Activated effector memory CD4-positive, alpha-beta T cell treated with Interleukin-2 at 50 U/mL for 16 hours (primary cell): ENCODE measurements around the gene RGS7.
"Not testable (repeated sequence)": the region's sequence is repeated elsewhere in the genome, so short reads cannot be mapped to it uniquely, and the experiment has no call there.

Source experiments
- DNase-seq: peaks from one replicate; pipeline ENCODE4 v3.0.0-alpha.2; 2020

Gene RGS7

DNA sequence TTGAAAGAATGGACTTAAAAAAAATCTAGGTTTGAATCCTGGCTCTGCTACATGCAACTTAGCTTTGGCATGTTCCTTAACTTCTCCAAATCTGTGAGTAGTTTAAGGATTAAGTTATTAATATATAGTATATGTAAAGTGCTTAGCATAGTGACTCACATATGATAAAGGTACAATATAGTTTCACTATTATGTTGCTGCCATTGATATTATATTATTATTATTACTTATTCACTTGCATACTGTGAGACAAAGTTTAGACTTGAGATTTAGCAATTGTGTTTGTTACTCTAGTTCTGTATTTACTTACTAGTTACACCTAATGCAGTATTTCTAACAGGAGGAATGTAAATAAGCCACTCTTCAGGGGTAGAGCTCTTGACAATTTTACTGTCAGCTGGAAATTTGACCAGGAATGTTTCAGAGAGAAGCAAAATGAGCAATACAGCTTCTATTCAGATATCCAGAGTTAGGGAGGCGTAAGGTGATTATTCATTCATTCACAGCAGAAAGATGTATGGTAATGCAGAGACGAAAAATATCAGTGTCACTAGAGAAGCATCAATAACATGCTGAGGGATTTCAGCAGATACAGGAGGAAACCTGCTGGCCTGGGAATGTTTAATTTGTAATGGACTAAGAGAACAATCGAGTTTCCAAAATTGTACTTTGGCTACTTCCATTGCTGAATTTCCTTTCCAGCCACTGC is 25.5 kb downstream of the RGS7 start:
- no peak for DNase-seq

DNA sequence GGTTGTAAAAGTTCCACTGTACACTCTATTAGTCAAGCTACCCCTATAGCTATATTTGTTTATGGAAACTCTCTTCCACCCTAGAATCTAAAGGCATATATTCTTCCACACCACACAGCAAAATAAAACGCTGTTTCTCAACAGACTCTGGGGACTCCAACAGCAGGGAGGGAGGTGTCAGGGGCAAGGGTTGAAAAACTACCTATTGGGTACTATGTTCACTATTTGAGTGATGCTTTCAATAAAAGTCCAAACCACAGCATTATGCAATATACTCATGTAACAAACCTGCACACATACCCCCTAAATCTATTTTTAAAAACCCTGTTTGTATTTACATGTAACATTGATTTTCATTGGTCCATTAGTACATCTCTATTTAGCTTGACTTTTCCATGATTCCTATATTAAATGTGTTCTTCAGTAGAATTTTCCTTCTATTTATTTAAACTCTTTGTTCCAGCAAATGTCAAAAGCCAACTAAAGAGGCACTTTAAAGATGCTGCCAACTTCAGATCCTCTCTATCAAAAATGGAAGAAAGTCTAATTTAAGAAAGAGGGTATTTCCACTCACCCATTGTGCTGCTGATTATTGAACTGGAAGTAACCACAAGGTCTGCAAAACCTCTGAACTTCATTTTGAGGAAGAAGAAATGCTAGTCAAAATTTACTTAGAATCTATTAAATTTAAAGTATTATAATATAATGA is 26.2 kb downstream of the RGS7 start:
- no peak for DNase-seq

DNA sequence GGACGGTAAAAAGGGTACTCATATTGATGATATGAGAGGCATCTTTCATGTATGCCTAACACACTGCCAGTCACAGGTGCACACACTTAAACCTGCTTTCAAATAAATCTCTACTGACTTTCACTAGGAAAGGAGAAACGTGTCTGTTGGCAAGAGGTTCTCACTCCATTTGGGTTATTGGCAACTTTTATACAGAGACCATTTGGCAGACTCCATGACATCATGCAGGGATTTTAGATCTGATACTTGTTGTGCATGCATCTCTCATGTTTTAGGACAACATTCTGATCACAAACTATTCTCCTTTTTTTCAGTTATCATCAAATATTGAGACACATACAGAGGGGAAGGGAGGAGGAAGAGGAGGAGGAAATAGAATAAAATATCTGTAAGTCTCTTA is 31.5 kb downstream of the RGS7 start:
- no peak for DNase-seq

DNA sequence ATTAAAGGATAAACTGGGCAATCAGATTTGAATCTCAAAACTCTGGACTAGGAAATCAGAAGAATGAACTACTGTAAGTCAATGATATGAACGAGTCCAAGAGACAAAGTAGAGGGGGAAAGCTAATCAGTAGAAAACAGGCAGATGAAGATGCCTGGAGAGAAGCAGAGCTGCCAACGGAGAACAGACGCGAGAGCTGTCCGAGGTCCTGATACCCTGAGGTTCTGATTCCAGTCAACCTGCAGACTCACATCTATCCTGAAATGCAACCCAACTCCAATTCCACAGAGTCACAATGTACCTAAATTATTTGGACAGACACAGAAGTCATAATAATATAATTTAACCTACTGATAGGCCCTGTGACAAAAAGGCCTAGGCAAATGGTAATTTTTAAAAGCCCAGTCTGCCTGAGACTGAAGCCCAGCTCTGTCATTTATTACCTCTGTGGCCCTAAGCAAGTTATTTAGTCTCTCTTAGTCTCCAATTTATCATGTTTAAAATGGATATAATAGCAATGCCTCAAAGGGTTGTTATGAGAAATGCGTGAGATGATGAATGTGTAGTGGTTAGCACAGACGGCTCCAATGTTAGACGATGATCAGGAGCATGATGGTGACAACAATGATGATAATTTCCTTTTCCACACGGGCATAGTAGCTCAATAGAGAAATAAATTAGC is 33.4 kb downstream of the RGS7 start:
- DNase-seq = no peak

DNA sequence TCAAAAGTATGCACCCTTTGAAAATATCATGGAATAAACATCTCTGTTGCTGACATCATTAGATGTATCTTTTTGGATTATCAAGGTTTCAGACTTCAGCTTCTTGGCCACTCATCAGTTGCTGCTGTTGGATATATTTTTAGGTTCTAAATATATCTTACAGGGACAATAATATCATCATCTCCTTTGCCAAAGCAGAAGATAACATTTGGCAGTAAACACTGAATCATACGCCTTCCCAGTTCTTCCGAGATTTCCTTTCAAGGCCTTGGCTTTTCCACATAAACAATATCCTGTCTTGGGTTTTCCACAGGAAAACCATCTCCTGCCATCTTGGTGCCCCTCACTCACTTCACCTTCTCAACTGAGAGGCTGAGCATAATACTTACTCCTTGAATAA is 39.3 kb downstream of the RGS7 start:
- no peak for DNase-seq

DNA sequence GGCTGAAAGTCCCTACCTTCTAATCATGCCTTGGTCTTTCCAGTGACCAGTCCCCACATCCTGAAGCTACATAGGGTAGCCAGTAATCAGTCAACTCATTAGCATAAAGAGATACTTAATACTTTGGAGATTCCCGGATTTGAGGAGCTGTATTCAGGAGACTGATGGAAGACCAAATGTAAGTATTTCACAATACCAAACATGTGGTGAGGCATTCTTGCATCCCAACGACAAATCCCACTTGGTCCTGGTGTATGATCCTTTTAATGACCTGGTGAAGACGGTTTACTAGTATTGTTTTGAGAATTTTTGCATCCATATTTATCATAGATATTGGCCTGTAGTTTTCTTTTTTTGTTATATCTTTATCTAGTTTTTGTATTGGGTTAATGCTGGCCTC is 40.6 kb downstream of the RGS7 start:
- DNase-seq = no peak

DNA sequence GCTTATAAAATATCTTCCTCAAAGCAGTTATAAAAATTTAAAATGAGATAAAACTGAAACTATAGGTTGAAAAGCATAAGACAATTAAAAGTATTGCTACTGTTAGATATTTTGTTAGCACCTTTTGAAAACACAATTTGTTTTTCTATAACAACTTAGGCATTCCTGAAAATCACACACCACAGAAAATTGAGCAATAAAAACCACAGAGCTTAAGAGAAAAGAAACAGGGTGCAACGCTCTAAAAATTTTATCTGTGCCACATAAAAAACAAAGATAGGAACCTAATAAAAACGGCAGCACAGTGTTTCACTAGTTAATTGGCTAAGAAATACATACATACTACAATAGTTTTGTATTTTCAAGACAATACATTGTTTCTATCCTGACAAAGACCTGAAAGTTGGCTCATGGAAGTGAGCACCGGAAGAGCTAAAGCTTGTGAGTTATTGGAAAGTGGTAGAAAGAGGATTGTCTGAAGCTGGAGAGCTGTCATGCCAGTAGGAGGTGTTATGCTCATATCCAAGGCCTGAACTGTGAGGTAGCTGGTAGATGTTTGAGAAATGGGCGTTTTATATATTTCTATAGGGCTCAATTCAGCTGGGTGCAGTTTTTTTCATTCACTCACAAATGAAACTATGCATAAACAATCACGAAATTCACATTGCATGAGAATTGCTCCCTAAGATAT is 45.8 kb downstream of the RGS7 start:
- no peak for DNase-seq

DNA sequence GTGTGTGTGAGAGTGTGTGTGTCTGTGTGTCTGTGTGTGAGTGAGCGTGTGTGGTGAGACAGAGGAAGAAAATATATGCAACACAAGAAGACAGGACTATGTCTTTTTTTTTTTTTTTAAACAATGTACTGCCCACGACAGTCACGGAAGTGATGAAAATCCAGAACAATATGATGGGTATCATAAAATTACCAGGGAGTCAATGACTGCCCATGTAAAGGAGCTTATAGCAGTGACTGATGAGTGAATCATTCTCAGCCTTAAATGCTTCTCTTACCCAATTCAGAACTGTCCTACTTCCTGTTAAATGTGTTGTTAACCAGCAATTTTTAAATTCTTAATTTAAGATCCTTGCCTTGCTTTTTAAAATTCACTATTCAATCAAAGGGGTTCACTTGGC is 46.6 kb downstream of the RGS7 start:
- DNase-seq = no peak

DNA sequence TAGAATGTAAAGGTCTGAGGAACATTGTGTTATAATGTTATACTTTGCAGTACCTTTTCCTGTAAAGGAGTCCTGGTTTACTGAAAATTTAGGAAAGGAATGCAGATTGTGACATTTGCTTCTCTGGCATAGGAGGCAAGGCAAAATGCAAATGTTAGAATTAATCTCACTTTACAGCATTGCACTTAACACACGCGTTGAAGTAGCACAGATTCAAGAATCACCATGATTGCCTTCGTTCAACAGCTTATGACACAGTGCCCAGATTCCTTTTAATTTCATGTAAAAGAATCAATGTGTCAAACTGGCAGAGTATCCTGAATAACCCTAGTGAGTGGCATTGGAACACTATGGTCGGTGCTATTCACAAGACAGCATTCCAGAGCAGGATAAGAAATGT is 47.4 kb downstream of the RGS7 start:
- no peak for DNase-seq

DNA sequence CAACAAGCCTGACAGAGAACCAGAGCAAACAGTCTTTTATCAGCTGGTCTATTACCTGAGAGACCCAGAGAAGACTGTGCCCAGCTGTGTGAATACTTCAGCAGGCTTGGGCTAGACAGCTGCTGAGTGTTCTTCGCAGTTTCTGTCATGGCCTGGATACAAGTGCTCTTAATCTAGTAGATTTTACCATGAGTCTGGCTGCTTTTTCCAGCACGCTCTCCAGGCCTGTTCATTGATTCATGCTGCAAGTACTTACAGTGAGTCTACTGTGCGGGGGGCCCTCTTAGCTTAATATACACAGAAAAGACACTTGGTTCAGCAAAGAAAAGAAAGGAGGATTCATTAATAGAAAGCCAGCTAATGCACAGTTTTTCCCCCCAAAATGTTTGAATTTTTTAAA is 48.5 kb downstream of the RGS7 start:
- DNase-seq = no peak

DNA sequence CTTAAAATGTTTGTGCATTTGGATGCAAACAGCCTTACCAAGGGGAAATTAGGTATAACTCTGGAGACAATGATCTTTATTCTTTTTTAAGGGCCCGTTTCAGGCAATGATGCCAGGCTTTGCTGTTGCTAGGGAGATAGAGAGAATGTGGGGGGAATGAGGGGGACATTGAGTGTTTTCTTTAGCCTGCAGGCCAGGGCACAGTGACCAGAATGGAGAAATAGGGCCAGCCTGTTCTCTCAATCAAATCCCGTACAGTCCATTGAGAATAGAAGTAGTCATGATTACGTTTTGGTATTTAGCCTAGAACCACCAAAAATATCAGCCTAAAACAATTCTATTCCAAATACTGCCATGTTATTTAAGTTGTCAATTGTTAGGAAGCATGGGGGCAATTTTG is 49.0 kb downstream of the RGS7 start:
- no peak for DNase-seq

DNA sequence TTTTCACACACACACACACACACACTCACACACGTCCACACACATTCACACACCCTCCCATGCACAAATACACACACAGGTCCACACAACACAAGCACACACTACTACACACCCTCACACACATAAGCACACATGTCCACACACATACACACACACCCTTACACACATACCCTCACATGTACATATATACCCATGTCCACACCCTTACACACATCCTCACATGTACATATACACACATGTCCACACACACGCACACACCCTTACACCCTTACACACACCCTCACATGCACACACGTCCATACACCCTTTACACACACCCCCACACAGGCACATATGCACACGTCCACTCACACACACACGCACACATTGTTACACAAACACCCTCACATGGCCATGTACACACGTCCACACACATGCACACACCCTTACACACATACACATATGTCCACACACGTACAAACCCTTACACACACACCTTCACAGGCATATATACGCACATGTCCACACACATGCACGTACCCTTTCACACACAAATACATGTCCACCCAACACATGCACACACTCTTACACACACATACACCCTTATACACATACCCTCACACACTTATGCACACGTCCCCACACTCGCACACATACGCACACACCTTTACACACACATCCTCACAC is 50.7 kb downstream of the RGS7 start:
- no peak for DNase-seq

DNA sequence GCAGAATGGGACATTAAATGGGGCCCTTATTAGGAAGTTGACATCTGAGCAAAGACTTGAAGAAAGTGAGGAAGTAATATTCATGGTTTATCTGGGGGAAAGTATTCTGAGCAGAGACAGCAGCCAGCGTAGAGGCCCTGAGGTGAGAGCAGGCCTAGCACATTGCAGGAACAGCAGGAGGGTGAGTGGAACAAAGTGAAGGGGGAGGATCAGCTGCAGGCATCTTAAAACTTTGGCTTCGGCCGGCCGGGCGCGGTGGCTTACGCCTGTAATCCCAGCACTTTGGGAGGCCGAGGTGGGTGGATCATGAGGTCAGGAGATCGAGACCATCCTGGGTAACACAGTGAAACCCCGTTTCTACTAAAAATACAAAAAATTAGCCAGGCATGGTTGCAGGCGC is 55.0 kb downstream of the RGS7 start:
- not testable (repeated sequence) for DNase-seq

DNA sequence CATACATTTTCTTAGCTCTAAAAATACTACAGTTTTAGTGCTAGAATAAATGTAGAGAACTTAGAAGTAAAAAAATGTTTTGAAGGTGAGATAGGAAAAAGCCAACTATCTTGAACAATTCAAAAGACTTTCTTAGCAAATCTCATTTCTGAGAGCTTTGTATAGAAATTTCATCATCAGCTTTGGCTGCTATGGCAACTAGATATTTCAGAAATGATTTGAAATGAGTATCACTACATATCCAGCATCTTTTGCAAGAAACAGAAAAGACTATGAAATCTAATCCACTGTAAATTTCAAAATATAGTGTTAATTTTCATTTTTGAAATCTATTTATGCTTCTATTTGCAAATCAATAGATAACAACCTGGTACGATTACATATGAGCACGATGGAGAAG is 57.7 kb downstream of the RGS7 start:
- DNase-seq = no peak

DNA sequence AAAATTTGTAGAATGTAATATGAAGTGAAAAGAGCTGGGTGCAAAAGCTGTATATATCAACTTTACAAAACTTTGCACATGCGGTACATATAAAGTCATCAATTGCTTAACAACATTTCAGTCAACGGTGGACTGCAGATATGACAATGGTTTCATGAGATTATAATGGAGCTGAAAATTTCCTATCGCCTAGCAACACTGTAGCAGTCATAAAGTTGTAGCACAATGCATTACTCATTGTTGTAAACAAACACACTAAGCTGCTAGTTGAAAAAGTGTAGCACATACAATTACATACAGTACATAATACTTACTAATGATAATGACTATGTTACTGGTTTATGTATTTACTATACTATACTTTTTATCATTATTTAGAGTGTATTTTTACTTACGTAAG is 64.0 kb downstream of the RGS7 start:
- no peak for DNase-seq

DNA sequence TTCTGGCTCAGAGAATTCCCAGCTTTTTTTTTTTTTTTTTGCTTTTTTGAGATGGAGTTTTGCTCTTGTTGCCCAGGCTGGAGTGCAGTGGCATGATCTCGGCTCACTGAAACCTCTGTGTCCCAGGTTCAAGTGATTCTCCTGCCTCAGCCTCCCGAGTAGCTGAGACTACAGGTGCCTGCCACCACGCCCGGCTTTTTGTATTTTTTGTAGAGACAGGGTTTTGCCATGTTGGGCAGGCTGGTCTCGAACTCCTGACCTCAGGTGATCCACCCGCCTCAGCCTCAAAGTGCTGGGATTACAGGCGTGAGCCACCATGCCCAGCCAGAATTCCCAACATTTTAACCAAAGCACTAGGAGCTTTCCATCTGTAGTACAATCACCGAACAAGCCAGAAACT is 65.5 kb downstream of the RGS7 start:
- DNase-seq = not testable (repeated sequence)

DNA sequence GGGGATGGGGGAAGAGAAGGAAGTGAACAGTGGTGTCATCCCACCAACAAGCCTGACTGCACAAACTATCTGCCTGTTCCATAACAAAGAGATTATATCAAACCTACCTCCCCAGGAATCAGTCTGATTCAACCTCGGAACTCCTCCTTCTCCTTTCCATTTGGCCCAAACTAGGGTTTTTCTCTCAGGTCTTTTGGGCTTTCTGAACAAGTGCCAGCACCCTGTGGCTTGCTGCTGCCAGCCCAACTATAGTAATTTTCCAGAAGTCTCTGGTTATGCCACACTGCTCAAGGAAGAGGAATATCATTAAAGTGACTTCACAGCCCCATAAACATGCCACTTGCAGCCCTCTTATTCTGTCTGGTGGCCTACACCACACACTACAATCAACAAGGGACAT is 70.5 kb downstream of the RGS7 start:
- no peak for DNase-seq

DNA sequence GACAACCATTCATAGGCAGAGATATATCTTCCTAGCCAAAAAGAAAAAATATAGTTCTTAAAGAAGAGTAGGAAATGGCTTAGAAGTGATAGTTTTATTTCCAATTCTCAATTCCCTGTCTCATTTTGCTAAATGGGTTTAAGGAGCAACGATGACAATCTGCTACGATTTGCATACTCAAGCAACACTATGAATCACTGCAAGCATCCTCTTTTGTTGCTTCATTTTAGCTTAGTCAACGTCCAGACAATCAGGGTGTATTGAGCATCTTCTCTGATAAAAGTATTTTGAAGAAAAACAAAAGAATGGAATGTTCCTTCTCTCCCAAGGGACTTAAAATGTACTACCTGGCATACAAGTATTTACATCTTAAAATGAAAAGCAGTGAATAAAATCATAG is 80.6 kb downstream of the RGS7 start:
- DNase-seq = no peak

DNA sequence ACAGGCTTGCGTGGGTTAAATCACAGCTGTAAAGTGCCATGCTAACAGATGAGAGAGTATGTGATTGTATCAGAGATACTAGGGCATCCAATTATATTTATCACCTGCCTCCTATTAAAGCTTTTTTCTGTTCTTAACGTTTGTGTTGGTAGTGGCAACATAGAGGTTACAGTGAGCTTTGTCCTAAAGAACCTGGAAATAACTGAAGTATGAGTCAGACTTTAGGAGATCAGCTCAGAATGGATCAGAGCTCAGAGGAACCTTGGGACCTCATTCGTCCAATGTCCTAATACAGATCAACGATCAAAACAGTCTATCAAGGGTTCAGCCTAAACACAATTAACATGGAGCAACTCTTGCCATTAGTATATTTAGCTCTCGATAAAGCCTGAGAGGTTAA is 81.0 kb downstream of the RGS7 start:
- DNase-seq = no peak

DNA sequence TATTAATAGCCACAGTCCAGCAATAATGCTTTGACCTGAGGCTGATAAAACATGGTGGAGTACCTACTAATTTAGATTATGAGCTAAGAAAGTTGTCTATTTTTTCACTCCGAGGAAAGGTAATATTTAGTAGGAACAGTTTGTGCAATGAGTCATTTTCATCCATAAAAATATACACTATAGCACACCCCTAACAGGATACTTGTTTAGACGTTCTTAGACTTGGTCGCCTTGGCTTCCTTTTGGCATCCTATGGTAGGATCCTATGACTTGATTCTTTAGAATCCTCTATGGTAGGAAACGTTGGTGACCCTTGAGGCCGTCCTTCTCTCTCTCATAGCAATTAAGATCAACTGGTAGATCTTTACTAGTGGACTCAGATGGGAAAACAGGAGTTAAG is 81.8 kb downstream of the RGS7 start:
- DNase-seq = no peak

DNA sequence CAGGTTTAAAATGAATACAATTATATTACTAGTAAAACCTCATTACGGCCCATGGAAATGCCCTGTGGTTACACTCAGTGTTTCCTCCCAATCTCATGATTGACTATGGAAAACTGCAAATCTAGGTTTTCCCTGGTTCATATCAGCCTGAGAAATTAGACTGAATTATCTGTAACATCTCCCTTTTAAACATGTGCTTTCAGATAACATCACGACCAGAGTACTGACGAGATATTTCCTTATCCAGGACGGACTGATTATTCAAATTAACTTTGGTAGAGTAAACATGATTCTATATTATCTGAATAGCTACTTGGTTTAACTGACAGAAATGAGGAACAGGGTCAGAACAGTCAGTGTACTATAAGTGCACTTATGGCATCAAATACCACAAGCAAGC is 82.3 kb downstream of the RGS7 start:
- no peak for DNase-seq

DNA sequence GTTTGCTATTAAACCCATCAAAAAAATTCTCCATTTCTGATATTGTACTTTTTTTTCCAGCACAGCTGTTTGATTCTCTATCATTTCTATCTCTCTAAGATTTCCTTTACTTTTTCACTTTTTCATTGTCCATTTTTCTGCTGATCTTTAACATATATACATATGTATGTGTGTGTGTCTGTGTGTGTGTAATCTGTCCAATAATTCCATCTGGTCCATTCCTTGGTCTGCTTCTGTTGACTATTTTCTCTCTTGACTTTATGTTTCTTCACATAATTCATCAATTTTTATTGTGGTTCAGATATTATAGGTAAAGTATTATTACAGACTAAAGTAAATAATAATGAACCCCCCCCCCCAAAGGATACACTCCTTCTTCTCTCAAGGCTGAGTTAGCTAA is 84.2 kb downstream of the RGS7 start:
- no peak for DNase-seq

DNA sequence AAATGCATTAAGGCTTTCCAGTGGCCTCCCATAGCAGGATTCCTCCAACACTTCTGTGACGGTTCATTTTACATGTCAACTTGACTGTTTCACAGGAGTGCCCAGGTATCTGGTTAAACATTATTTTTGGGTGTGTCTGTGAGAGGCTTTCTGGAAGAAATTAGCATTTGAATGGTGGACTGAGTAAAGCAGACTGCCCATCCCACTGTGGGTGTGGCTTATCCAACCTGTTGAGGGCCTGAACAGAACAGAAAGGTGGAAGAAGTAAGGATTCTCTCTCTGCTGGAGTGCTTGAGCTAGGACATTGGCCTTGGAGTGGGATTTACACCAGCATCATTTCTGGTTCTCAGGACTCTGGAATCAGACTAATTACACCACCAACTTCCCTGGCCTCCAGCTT is 85.6 kb downstream of the RGS7 start:
- DNase-seq = no peak
